Stimulated activated CD8-positive, alpha-beta memory T cell treated with anti-CD3 and anti-CD28 coated beads, Interleukin-2, amount 100 ng/mL, for 48 hours (primary cell): Measurements from ENCODE around the gene CMC2.

Source experiments
- DNase-seq, 2 donors: peaks; one replicate each; pipeline ENCODE4 v3.0.0-alpha.2; 2020; ENCODE audit warnings: low read depth in 2 of 2

The CMC2 gene

GRCh38 chr16:80974649-80975376, 31.9 kb downstream of the CMC2 start:
- no peak for DNase-seq

- DNase-seq: no peak
These were observed 32.7 kb downstream of the CMC2 start for GRCh38 chr16:80973991-80974390.

GRCh38 chr16:80972611-80973010, 34.1 kb downstream of the CMC2 start:
- no peak for DNase-seq

- DNase-seq: no peak
These were observed 34.9 kb downstream of the CMC2 start for GRCh38 chr16:80971819-80972218.

- DNase-seq: no peak
These were observed 37.6 kb downstream of the CMC2 start for GRCh38 chr16:80969114-80969484.

- DNase-seq: no peak
These were observed 38.1 kb downstream of the CMC2 start for GRCh38 chr16:80968386-80969113.

GRCh38 chr16:80966617-80967016, 40.1 kb downstream of the CMC2 start:
- DNase-seq: no peak

GRCh38 chr16:80964351-80964750, 42.3 kb downstream of the CMC2 start:
- no peak for DNase-seq

- no peak for DNase-seq
These were observed 43.8 kb downstream of the CMC2 start for GRCh38 chr16:80962879-80963278.

- DNase-seq: no peak
These were observed 48.4 kb downstream of the CMC2 start for GRCh38 chr16:80958284-80958683.

GRCh38 chr16:80954985-80955384, 51.7 kb downstream of the CMC2 start:
- no peak for DNase-seq

- DNase-seq: peak; percentile 41 to 44
These were observed 57.7 kb downstream of the CMC2 start for GRCh38 chr16:80948886-80949493.

- no peak for DNase-seq
These were observed 58.7 kb downstream of the CMC2 start for GRCh38 chr16:80947708-80948625.

GRCh38 chr16:80947239-80947638, 59.4 kb downstream of the CMC2 start:
- DNase-seq: no peak

GRCh38 chr16:80946481-80946880, 60.2 kb downstream of the CMC2 start:
- no peak for DNase-seq

- no peak for DNase-seq
These were observed 66.4 kb downstream of the CMC2 start for GRCh38 chr16:80940069-80940856.

- no peak for DNase-seq
These were observed 67.8 kb downstream of the CMC2 start for GRCh38 chr16:80938879-80939260.

- DNase-seq: no peak
These were observed 68.4 kb downstream of the CMC2 start for GRCh38 chr16:80938004-80938878.

GRCh38 chr16:80936410-80936809, 70.3 kb downstream of the CMC2 start:
- no peak for DNase-seq

- DNase-seq: no peak
These were observed 71.0 kb downstream of the CMC2 start for GRCh38 chr16:80935691-80936090.
